HTR-8/SVneo (cell line): ENCODE results near the gene KRTAP8-1.
A peak's percentile ranks its signal among the peaks of the same experiment; 100 is the strongest.

Experiments used
- DNase-seq: peaks from one replicate; pipeline ENCODE4 v3.0.0; 2011; ENCODE audit warnings: low spot score, mixed read lengths; ENCODE audit not compliant: insufficient read length
- FAIRE-seq: peaks from 2 replicates; lab custom pipeline; 2011; peaks lifted over from hg19 to GRCh38; lab: Jason Lieb, UNC

KRTAP8-1 gene, protein sequence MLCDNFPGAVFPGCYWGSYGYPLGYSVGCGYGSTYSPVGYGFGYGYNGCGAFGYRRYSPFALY

DNA sequence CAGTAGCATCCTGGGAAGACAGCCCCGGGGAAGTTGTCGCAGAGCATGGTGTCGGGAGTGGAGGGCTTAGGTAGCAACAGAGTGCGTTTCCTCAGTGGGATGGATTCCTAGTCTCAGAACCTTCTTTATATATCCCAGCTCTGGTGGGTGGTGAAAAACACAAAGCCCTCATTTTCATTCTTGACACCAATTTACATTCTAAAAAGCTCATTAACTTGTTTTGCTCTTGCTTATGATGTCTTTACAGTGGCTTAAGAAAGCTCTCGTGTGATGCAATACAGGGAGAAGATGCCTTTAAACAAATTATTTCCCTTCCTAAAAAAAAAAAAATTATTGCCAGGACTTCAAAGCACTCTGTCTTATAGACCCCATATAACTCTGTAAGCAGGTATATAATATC lies at the start of gene KRTAP8-1:
Gene KRTAP8-1 (minus strand): TSS at position 101 of the 400 bp plus-strand sequence. CDS start 54 bp downstream, at position 47.
- DNase-seq: no peak
- no peak for FAIRE-seq

DNA sequence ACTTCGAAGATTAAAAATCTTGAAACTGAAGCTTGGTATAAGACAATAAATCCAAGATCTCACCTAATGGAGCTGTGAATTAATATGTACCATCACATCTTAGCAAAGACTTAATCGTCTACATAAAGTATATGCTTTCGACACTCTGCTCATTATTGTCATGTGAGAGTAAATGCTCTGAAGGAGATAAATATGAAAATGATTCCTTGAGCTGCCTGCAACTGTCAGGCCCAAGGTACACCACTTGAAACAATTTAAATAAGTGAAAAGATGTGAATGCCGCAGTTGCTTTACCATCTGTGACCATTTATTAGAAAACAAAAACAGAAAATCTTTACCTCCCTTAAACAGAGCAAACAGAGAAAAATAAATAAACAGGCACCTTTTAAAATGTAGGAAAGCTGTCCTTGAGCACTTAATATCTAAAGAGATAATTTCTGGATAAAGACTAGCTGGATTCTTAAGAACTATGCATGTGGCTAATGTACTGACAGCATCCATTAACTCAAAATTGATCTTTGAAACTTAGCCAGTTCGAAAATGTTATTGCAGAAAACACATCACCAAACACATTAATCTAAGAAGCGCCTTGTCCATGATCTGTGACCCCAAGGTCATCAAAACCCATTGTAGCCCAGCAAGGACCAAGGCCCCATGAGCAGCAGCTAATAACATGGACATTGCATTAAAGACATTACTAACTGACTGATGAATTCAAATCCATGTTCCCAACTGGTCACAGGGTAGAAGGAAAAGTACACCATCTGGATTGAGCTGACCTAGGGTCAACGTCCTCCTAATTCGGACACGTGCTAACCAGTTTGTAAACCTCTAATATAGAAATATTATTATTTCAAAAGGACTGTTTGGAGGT lies 34.8 kb upstream of the KRTAP8-1 start:
- no peak for FAIRE-seq

DNA sequence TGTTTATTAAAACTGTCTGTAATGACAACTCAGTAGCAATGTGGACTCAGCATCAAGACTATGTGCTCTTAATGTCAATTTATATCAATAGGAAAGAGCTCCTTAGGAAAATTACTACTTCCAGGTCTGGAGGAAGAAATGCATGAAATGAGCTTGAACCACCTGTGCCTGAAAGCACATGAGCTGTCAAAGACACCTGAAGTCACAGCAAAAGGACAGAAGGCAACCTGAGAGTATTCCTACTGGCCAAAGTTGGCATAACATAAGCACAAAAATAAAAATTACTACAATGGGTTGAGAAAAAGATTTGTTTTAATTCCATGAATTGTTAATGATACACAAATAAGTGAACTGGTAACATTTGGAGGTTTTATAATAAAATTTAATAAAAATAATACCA lies 29.9 kb upstream of the KRTAP8-1 start:
- DNase-seq: no peak
- FAIRE-seq: no peak

More for the DNA sequence above, 34.8 kb upstream of the KRTAP8-1 start:
- DNase-seq: no peak

DNA sequence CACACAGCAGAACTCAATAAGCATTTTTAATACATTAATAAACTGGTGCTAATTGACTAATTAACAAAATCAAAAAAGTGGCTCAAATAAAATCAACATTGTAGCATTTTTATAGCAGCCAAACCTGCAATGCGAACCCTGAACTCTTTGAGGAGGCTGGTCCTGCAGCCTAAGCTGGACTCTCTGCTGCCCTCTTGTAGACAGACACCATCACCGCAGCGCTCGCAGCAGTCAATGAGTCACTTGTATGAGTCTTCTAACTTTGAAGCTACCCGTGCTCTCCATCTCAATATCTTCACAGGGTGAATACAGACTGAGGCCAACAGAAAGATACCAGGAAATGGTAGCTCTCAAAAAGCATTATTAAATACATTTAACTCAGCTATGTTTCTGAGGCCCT lies 26.2 kb upstream of the KRTAP8-1 start:
- DNase-seq: peak; percentile 19
- no peak for FAIRE-seq

DNA sequence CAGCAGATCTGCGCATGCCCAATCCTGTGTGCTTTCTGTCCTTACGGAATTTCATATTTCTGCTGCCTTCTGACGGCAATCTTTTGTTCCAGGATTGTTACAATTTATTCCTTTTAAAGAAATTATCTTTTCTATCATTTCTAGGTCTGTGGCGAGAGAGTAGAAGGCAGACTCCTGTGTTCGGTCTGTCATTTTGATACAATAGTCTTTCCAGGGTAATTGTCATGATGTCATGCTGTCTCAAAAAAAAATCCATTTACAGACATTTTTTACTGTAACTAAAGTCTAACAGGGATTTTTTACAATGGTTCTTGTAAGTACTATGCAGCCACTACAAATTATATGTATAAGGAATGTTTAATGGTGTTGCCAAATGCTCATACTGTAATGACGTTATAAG lies 25.5 kb upstream of the KRTAP8-1 start:
- no peak for FAIRE-seq
- DNase-seq: no peak

DNA sequence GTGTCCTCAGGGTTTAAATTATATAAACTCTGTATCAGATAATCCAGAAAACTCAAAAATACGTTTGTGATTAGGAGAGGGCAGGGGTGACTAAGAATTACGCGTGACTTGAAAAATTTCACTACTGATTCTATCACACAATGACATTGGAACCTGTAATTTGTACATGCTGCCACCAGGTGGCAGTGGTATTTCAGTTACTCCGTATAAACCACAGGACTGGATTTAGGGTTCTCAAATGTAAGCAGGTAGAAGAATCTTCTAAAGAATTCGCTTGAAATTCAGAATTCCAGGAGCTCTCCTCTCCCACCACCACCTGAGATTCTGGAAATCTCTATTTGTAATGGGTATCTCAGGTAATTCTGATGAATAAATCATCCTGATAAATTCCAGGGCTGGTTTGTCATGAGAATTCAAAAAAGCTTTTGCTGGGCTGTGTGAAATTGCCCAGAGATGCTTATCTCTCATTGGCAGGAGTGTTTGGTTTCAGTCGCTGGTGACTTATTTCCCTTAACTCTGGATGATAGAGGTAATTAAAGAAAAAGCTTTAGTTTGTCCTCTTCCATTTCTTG lies 18.2 kb upstream of the KRTAP8-1 start:
- no peak for FAIRE-seq
- no peak for DNase-seq

DNA sequence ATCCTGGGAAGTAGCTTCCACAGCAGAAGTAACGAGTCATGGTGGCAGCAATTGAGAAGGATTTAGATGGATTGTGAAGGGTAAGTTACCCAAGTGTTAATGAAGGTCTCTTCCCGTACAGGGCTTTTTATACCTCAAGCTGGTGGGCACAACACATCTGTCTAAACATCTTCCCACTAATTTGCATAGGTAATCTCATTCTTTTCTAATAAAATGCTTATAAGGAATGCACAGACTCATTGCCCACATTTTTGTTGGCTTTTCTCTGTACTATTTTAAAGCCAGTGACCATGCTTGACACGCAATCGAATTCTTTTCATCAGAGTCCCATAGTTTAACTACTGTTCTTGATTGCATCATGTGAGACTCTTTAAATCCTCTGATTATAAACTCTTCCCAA lies 16.6 kb upstream of the KRTAP8-1 start, which contains the start of gene KRTAP7-1:
Gene KRTAP7-1 (minus strand): TSS at position 101 of the 400 bp plus-strand sequence. CDS start 61 bp downstream, at position 40.
- DNase-seq (no peak), FAIRE-seq (no peak)

DNA sequence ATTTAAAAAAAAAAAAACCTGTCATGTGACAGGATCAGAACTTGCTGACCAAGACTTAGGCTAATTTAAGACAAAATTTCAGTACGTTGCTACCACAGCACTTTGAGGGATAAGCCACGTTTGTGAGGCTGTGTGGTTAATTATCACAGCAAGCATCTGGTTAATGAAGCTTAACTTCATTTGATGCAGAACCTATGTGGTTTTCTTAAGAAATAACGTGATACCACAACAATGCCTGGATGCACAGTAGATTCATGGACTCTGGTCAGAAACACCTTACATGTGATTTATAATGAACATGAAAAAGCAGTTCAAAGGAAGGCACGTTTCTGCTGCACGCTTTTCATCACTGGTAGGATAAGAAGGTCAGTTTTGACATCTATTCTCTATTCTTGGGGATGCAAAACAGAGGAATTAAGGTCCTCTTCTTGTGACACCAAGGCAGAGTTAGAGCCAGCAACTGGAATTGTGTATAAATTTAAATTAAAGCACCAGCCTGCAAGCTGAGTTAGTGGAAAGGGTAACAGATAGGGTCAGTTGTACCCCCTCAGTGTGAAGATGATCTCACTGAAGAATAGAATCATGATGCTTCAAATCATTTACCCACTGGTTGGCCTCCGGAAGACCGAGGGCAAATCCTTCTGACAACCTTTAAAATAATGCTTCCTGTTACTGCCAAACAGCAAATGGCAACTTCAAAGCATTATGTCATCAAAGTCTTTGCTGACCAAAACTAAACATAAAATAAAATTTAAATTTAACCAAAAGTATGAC lies 6.0 kb upstream of the KRTAP8-1 start:
- FAIRE-seq: no peak

DNA sequence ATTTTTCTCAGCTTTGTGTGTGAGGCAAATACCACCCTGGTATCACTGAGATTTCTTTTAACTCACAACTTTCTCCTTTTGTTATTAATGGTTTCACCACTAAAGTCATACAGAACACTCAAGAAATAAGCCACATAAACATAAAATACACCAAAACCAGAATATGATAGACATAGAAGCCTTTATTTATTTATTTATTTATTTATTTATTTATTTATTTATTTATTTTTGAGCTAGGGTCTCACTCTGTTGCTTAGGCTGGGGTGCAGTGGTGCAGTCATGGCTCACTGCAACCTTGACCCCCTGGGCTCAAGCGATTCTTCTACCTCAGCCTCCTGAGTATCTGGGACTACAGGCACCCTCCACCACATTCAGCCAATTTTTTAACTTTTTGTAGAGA lies 12.5 kb downstream of the KRTAP8-1 start:
- DNase-seq (no peak), FAIRE-seq (no peak)

More for the DNA sequence above, 6.0 kb upstream of the KRTAP8-1 start:
- no peak for DNase-seq

DNA sequence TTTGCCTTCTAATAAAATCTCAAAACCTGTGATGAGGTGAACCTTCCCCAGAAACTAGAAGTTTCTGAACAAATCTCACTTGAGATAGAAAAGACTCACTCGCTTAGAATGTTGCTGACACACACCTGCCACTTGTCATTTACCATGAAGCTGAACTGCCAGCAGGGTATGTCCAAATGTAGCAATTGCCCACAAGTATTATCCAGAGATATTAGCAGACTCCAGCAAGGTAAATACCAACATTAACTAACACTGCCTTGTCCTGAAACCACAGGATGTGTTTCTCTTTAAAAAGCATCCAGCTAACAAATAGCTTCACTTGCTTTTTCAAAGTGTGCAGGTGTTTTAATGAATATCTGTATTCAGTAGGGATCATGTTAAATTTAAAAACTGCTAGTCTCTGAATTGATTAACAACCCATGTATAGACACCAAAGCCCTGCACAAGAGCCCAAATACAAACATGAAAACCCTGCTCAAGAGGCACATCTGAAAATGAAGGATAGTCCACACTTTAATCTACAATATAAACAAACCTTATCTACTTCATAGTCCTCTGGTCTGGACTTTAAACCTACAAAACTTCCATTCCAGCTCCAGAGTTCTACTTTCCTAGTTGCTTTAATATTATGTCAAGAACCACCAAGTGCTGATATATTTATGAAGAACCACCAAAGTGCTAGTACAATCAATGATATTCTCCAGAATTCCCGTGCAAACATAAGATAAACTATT lies 19.3 kb downstream of the KRTAP8-1 start:
- DNase-seq (no peak), FAIRE-seq (no peak)

DNA sequence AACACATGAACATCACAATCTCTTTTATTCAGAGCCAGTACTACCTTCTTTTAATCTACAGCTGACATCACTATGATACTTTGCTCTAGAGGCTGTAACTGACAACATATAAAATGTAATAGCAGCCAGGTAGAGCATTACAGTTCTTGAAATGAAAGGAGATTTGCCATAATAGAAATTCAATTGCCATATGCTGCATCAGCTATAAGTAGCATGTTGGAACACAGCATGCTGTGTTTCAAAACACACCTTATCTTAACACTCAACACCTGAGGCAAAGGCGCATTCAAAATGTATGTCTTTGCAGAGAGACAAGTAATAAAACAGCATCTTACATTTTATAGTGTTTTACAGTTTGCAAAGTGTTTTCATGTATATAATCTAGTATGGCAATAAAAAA lies 33.8 kb downstream of the KRTAP8-1 start:
- DNase-seq: no peak
- FAIRE-seq: no peak

DNA sequence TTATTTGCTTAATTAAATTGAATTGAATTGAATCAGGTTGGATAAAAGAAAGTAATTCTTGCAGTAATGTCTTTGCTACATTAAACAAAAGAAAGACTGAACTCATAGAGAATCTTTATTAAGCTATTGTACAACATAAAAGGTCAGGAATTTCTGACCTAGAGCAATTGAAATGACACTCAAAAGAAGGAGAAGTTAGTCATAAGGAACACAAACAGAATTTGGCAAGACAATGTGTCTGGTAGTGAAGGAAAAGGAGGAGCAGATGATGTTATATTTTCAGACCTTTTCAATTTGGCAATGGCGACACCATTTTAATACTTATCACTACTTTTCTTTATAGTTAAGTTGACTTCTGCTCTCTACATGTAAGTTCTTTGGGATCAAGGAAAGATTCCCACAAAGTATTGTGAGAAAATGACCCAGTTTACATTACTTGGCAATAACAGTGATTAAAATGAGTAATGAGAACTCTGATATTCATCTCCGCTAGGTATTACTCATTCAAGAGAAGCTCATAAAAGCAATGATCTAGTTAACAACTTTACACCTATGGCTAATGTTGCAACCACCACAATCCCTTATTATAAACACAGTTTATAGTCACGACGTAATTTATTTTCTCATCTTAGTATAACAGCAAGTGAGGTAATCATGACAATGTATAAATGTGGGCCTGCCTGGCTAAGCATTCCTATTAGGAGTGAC lies 43.2 kb downstream of the KRTAP8-1 start:
- DNase-seq (no peak), FAIRE-seq (no peak)
